ENCODE results near the gene LAMC2. TPM values are rescaled to one million over a fixed set of nuclear protein-coding genes. Genes with fewer than 3 reads are reported as not detected.

Gene LAMC2
- polyA plus RNA-seq, 4 donors = 2.4 to 70.6 (median 6.2) TPM

- no peak for FAIRE-seq
- WGBS, 3 donors = 88 to 98% (median 91%) methylated on average over 2 of the region's 2 CpGs
- no peak for DNase-seq
- Histone ChIP-seq H3K27ac (ENCODE audit: low read depth in 1 of 3, low read length in 2 of 3) (no peak overlapping the region), H3K4me3 (ENCODE audit: low read depth in 1 of 3, low read length in 3 of 3) (no peak overlapping the region), H3K4me1 (ENCODE audit: control insufficient read depth in 3 of 3, insufficient read depth in 2 of 3, low read depth in 1 of 3, low read length in 2 of 3) (no peaks in the 10 kb centered on the region), H3K36me3 (ENCODE audit: control insufficient read depth in 3 of 3, insufficient read depth in 2 of 3, low read depth in 1 of 3, low read length in 3 of 3) (no peaks in the 10 kb centered on the region), H3K9me3 (ENCODE audit: control insufficient read depth in 2 of 2, insufficient read depth in 1 of 2, low read depth in 1 of 2, low read length in 1 of 2) (peaks cover 0 to 5% of the 10 kb centered on the region in 2 donors), H3K27me3 (ENCODE audit: control insufficient read depth in 3 of 3, insufficient read depth in 3 of 3, low read length in 3 of 3) (no peaks in the 10 kb centered on the region)
These were observed 102.5 kb downstream of the LAMC2 start for GRCh38 chr1:183288583-183288982.

DNA sequence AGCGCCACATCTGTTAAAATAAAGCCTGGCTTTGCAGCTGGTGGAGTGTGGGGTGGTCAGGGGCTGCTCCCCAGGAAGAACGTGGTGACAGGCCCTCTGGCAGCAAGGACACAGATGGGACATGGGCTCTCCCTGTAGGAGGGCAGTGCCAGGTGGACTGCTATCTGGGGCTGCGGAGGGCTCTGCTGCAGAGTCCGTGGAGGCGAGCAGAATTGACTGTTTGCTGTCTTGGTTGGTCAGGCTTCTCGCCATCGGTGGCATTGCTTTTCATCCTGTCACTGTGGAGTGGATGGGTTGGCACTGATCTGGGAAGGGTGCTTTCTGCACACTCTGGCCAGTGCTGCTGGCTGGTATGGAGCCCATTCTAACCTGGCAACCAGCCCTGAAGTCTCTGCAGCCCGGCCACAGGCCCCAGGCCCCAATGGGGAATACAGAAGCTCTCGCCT is 103.0 kb downstream of the LAMC2 start:
- Histone ChIP-seq H3K36me3 (ENCODE audit: control insufficient read depth in 3 of 3, insufficient read depth in 2 of 3, low read depth in 1 of 3, low read length in 3 of 3) (no peaks in the 10 kb centered on the region), H3K27me3 (ENCODE audit: control insufficient read depth in 3 of 3, insufficient read depth in 3 of 3, low read length in 3 of 3) (no peaks in the 10 kb centered on the region), H3K9me3 (ENCODE audit: control insufficient read depth in 2 of 2, insufficient read depth in 1 of 2, low read depth in 1 of 2, low read length in 1 of 2) (peaks cover 0 to 5% of the 10 kb centered on the region in 2 donors), H3K4me3 (ENCODE audit: low read depth in 1 of 3, low read length in 3 of 3) (no peak overlapping the region), H3K27ac (ENCODE audit: low read depth in 1 of 3, low read length in 2 of 3) (no peak overlapping the region), H3K4me1 (ENCODE audit: control insufficient read depth in 3 of 3, insufficient read depth in 2 of 3, low read depth in 1 of 3, low read length in 2 of 3) (no peaks in the 10 kb centered on the region)
- no peak for FAIRE-seq
- 90 to 92% (median 90%) methylated on average over 9 of the region's 9 CpGs for WGBS, 3 donors
- DNase-seq = no peak

DNA sequence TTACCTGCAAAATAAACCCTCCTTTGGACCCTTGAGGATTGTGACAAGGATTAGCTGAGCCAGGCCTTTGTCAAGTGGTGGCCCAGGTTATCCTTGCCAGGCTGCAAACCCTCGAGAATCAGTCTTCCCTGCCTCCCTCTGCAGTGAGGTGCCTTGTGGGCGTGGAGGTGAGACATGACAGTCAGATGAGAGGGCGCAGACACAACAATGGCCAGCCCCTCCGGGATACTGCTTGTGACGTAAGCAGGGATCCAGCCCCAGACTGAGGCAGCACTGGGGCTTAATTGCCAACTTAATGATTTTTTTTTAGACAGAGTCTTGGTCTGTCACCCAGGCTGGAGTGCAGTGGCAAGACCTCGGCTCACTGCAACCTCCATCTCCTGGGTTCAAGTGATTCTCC is 104.6 kb downstream of the LAMC2 start:
- Histone ChIP-seq H3K36me3 (ENCODE audit: control insufficient read depth in 3 of 3, insufficient read depth in 2 of 3, low read depth in 1 of 3, low read length in 3 of 3) (no peaks in the 10 kb centered on the region), H3K9me3 (ENCODE audit: control insufficient read depth in 2 of 2, insufficient read depth in 1 of 2, low read depth in 1 of 2, low read length in 1 of 2) (peaks cover 0 to 5% of the 10 kb centered on the region in 2 donors), H3K27ac (ENCODE audit: low read depth in 1 of 3, low read length in 2 of 3) (no peak overlapping the region), H3K4me1 (ENCODE audit: control insufficient read depth in 3 of 3, insufficient read depth in 2 of 3, low read depth in 1 of 3, low read length in 2 of 3) (no peaks in the 10 kb centered on the region), H3K4me3 (ENCODE audit: low read depth in 1 of 3, low read length in 3 of 3) (no peak overlapping the region), H3K27me3 (ENCODE audit: control insufficient read depth in 3 of 3, insufficient read depth in 3 of 3, low read length in 3 of 3) (no peaks in the 10 kb centered on the region)
- no peak for DNase-seq
- WGBS, 3 donors = 76 to 87% (median 81%) methylated on average over 6 of the region's 6 CpGs
- no peak for FAIRE-seq

- Histone ChIP-seq H3K4me1 (ENCODE audit: control insufficient read depth in 3 of 3, insufficient read depth in 2 of 3, low read depth in 1 of 3, low read length in 2 of 3) (no peaks in the 10 kb centered on the region), H3K36me3 (ENCODE audit: control insufficient read depth in 3 of 3, insufficient read depth in 2 of 3, low read depth in 1 of 3, low read length in 3 of 3) (no peaks in the 10 kb centered on the region), H3K9me3 (ENCODE audit: control insufficient read depth in 2 of 2, insufficient read depth in 1 of 2, low read depth in 1 of 2, low read length in 1 of 2) (peaks cover 0 to 5% of the 10 kb centered on the region in 2 donors), H3K27ac (ENCODE audit: low read depth in 1 of 3, low read length in 2 of 3) (peak overlapping the region in 1 of 3 donors; percentile 28), H3K27me3 (ENCODE audit: control insufficient read depth in 3 of 3, insufficient read depth in 3 of 3, low read length in 3 of 3) (no peaks in the 10 kb centered on the region), H3K4me3 (ENCODE audit: low read depth in 1 of 3, low read length in 3 of 3) (no peak overlapping the region)
- WGBS, 3 donors = 77 to 85% (median 79%) methylated on average over 5 of the region's 5 CpGs
- DNase-seq = no peak
- FAIRE-seq = no peak
These were observed 105.2 kb downstream of the LAMC2 start for GRCh38 chr1:183291216-183291762.

DNA sequence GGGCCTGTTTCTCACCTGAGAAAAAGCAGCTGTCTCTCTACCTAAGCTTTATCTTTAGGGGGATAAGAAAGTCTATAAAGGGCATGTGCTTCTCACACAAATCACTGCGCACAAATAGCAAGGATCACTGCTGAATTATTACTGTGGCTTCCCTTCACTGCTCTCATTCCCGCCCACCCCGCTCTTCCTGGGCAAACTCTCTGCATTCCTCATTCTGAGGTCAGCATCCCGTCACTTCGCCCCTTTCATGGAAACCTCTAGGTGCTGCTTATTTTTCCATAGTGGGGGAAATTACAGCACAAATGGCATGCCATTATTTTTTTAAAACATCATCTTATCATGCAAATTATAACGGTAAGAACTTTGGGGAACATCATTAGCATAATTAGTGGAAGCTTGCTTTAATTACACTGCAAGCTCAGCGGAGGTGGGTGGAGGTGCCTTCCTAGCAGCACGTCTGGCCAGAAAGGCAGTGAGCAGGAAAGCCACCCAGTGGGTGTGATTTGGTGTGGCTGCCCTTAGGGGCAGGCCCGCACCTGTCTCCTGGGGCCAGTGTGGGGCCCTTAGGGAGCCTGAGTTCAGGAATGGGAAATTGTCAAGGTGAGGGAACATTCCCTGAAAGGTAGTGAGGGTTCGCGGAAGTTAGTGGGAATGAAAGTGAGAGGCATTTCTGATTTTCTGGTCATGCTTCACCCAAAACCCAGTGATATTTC is 105.9 kb downstream of the LAMC2 start:
- Histone ChIP-seq H3K27me3 (ENCODE audit: control insufficient read depth in 3 of 3, insufficient read depth in 3 of 3, low read length in 3 of 3) (no peaks in the 10 kb centered on the region), H3K4me3 (ENCODE audit: low read depth in 1 of 3, low read length in 3 of 3) (no peak overlapping the region), H3K27ac (ENCODE audit: low read depth in 1 of 3, low read length in 2 of 3) (peak overlapping the region in 1 of 3 donors; percentile 28), H3K9me3 (ENCODE audit: control insufficient read depth in 2 of 2, insufficient read depth in 1 of 2, low read depth in 1 of 2, low read length in 1 of 2) (peaks cover 0 to 5% of the 10 kb centered on the region in 2 donors), H3K4me1 (ENCODE audit: control insufficient read depth in 3 of 3, insufficient read depth in 2 of 3, low read depth in 1 of 3, low read length in 2 of 3) (no peaks in the 10 kb centered on the region), H3K36me3 (ENCODE audit: control insufficient read depth in 3 of 3, insufficient read depth in 2 of 3, low read depth in 1 of 3, low read length in 3 of 3) (no peaks in the 10 kb centered on the region)
- no peak for DNase-seq
- 66 to 70% (median 70%) methylated on average over 11 of the region's 11 CpGs for WGBS, 3 donors
- FAIRE-seq = no peak

DNA sequence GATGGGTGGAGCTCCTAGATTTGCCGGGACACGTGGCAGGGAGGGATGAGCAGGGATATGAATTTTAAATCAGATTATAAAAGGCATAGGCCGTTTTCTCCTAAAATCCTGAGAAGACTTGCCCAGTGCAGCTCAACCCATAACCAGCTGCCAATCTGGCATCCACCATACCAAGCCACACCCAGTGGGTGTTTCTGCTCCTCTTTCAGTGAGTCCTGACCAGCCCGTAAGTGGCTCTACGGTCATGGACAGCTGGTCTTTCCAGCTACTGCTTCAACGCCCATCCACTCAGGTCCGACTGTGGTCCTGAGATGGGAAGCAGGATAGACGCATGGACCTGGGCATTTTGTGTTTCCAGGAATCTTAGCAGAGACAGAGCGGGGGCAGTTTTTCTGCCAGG is 107.2 kb downstream of the LAMC2 start:
- no peaks in the 10 kb centered on the region for H3K27me3 ChIP-seq (ENCODE audit: control insufficient read depth in 3 of 3, insufficient read depth in 3 of 3, low read length in 3 of 3)
- FAIRE-seq (no peak), DNase-seq (no peak)
- no peak overlapping the region for H3K27ac ChIP-seq (ENCODE audit: low read depth in 1 of 3, low read length in 2 of 3)
- 82 to 93% (median 89%) methylated on average over 9 of the region's 9 CpGs for WGBS, 3 donors
- H3K4me3 ChIP-seq (ENCODE audit: low read depth in 1 of 3, low read length in 3 of 3) = no peak overlapping the region
- peaks cover 0 to 5% of the 10 kb centered on the region in 2 donors for H3K9me3 ChIP-seq (ENCODE audit: control insufficient read depth in 2 of 2, insufficient read depth in 1 of 2, low read depth in 1 of 2, low read length in 1 of 2)
- H3K4me1 ChIP-seq (ENCODE audit: control insufficient read depth in 3 of 3, insufficient read depth in 2 of 3, low read depth in 1 of 3, low read length in 2 of 3) = no peaks in the 10 kb centered on the region
- H3K36me3 ChIP-seq (ENCODE audit: control insufficient read depth in 3 of 3, insufficient read depth in 2 of 3, low read depth in 1 of 3, low read length in 3 of 3) = no peaks in the 10 kb centered on the region

GRCh38 chr1:183293876-183294275 is 107.8 kb downstream of the LAMC2 start:
- Histone ChIP-seq H3K27me3 (ENCODE audit: control insufficient read depth in 3 of 3, insufficient read depth in 3 of 3, low read length in 3 of 3) (no peaks in the 10 kb centered on the region), H3K27ac (ENCODE audit: low read depth in 1 of 3, low read length in 2 of 3) (no peak overlapping the region), H3K9me3 (ENCODE audit: control insufficient read depth in 2 of 2, insufficient read depth in 1 of 2, low read depth in 1 of 2, low read length in 1 of 2) (peaks cover 0 to under 1% of the 10 kb centered on the region in 2 donors), H3K4me1 (ENCODE audit: control insufficient read depth in 3 of 3, insufficient read depth in 2 of 3, low read depth in 1 of 3, low read length in 2 of 3) (no peaks in the 10 kb centered on the region), H3K36me3 (ENCODE audit: control insufficient read depth in 3 of 3, insufficient read depth in 2 of 3, low read depth in 1 of 3, low read length in 3 of 3) (no peaks in the 10 kb centered on the region), H3K4me3 (ENCODE audit: low read depth in 1 of 3, low read length in 3 of 3) (no peak overlapping the region)
- DNase-seq (no peak), FAIRE-seq (no peak)
- WGBS, 3 donors = 67 to 92% (median 69%) methylated on average over 1 of the region's 1 CpG

All from small intestine (tissue), 7 donors.